Astrocyte (in vitro differentiated cells and primary cell): ENCODE measurements around the gene GCKR.

ENCODE experiments used
- CTCF ChIP-seq: IDR thresholded peaks from 2 replicates; pipeline ENCODE4 v1.5.1; 2011; ENCODE audit warnings: low read depth, mild to moderate bottlenecking, inconsistent platforms, low read length, moderate library complexity; ENCODE audit not compliant: insufficient read depth
- EZH2 ChIP-seq: IDR thresholded peaks from 2 replicates; pipeline ENCODE4 v1.6.1; 2012; ENCODE audit warnings: mild to moderate bottlenecking, low read length, inconsistent platforms; ENCODE audit not compliant: insufficient read depth

- TF ChIP-seq CTCF (no peak), EZH2 (no peak)
These were observed 10.7 kb downstream of the GCKR start for GRCh38 chr2:27507293-27507692.
